ENCODE data around the gene LILRB1. TPM values are rescaled to one million over a fixed set of nuclear protein-coding genes. Genes with fewer than 3 reads are reported as not detected.

The LILRB1 gene
- total and polyA plus RNA-seq, 2 of the 13 experiments (the other 11 are each of a cell fraction or from before 2014, with no cell fraction given), result not detected

DNA sequence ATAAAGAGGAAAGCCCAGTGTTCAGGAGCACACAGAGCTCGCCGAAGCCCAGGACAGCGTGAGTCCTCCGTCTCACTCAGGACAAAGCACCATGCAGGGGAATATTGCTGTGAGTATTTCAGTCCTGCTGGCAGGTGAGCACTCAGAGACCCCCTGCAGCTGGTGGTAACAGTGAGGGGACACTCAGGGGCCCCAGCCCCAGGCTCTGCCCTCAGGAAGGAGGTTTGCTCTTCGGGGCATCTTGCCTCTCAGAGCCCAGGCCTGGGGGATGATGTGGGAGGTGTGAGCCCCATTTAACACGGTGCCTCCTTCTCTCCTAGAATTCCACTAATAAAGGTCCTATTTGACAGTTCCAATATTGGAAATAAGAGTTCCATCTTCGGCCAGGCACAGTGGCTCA is 22.1 kb upstream of the LILRB1 start:
- intact Hi-C loops (cut with micrococcal nuclease; ENCODE audit: unreplicated experiment) (no loop called here), in situ Hi-C loops (cut with HindIII; ENCODE audit: extremely low pct_ligation_motif_present, low pct_unique_long_range_greater_than_20kb) (no loop called here)
- no peak overlapping the region for H3K4me2 ChIP-seq (ENCODE audit: low read depth, low read length)
- POLR2A ChIA-PET, result no interaction called here
- H3K9ac ChIP-seq (ENCODE audit: insufficient read depth, low read depth, low read length), result no peak overlapping the region
- H3K79me2 ChIP-seq (ENCODE audit: insufficient read depth, low read length), result no peaks in the 10 kb centered on the region
- H4K20me1 ChIP-seq (ENCODE audit: insufficient read depth, low read length), result no peaks in the 10 kb centered on the region
- H3K27me3 ChIP-seq (ENCODE audit: control insufficient read depth in 1 of 2, insufficient read depth in 2 of 2, low read length in 2 of 2), result peaks cover 0 to 12% of the 10 kb centered on the region in 2 experiments; a peak in 1 of 5 replicates
- H2AFZ ChIP-seq (ENCODE audit: low read length), result no peak overlapping the region
- BruUV-seq (replicated peaks), result no TSS peak
- H3K4me3 ChIP-seq (replicated peaks in 1 of 3; ENCODE audit: insufficient read depth in 1 of 3, low read depth in 2 of 3, low read length in 3 of 3), result no peak overlapping the region
- no peaks in the 10 kb centered on the region for H3K4me1 ChIP-seq (ENCODE audit: insufficient read depth, low read length)
- CTCF ChIA-PET (ENCODE audit: low intra/inter-chr PET ratio, low total read pairs), result no interaction called here
- DNase-seq (ENCODE audit: low spot score), result no peak
- no peaks in the 10 kb centered on the region for H3K36me3 ChIP-seq (replicated peaks in 1 of 2; ENCODE audit: control insufficient read depth in 1 of 2, insufficient read depth in 2 of 2, low read length in 2 of 2)
- no peaks in the 10 kb centered on the region for H3K9me3 ChIP-seq (ENCODE audit: low read length)
- ATAC-seq, result no peak
- FAIRE-seq, result no peak
- no peak overlapping the region for H3K27ac ChIP-seq (ENCODE audit: extremely low read length, insufficient read depth, low read length)
- 20% methylated on average over 3 of the region's 7 CpGs for WGBS (ENCODE audit: low lambda C conversion rate)
- TF ChIP-seq SP2 (CRISPR knock-in tag; IDR thresholded peaks at IDR 0.05), result no peak
- no peak for TF ChIP-seq CCDC6 (CRISPR knock-in tag; IDR thresholded peaks at IDR 0.05)
- TF ChIP-seq TCF7 (IDR thresholded peaks at IDR 0.05; ENCODE audit: low read depth), result no peak
- no peak for TF ChIP-seq MAZ (IDR thresholded peaks at IDR 0.05; ENCODE audit: borderline replicate concordance, low read depth, low read length)
- no peak for TF ChIP-seq MAZ (CRISPR knock-in tag; IDR thresholded peaks at IDR 0.05; ENCODE audit: low read depth)
- TF ChIP-seq, protein P1, sequence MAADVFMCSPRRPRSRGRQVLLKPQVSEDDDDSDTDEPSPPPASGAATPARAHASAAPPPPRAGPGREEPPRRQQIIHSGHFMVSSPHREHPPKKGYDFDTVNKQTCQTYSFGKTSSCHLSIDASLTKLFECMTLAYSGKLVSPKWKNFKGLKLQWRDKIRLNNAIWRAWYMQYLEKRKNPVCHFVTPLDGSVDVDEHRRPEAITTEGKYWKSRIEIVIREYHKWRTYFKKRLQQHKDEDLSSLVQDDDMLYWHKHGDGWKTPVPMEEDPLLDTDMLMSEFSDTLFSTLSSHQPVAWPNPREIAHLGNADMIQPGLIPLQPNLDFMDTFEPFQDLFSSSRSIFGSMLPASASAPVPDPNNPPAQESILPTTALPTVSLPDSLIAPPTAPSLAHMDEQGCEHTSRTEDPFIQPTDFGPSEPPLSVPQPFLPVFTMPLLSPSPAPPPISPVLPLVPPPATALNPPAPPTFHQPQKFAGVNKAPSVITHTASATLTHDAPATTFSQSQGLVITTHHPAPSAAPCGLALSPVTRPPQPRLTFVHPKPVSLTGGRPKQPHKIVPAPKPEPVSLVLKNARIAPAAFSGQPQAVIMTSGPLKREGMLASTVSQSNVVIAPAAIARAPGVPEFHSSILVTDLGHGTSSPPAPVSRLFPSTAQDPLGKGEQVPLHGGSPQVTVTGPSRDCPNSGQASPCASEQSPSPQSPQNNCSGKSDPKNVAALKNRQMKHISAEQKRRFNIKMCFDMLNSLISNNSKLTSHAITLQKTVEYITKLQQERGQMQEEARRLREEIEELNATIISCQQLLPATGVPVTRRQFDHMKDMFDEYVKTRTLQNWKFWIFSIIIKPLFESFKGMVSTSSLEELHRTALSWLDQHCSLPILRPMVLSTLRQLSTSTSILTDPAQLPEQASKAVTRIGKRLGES (CRISPR knock-in tag; IDR thresholded peaks at IDR 0.05; ENCODE audit: borderline replicate concordance), result no peak
- no peak for TF ChIP-seq TEAD2 (CRISPR knock-in tag; IDR thresholded peaks at IDR 0.05)
- TF ChIP-seq AGO1 (IDR thresholded peaks at IDR 0.05; ENCODE audit: low read depth, low read length, poor library complexity, severe bottlenecking), result no peak
- TF ChIP-seq, protein P2, sequence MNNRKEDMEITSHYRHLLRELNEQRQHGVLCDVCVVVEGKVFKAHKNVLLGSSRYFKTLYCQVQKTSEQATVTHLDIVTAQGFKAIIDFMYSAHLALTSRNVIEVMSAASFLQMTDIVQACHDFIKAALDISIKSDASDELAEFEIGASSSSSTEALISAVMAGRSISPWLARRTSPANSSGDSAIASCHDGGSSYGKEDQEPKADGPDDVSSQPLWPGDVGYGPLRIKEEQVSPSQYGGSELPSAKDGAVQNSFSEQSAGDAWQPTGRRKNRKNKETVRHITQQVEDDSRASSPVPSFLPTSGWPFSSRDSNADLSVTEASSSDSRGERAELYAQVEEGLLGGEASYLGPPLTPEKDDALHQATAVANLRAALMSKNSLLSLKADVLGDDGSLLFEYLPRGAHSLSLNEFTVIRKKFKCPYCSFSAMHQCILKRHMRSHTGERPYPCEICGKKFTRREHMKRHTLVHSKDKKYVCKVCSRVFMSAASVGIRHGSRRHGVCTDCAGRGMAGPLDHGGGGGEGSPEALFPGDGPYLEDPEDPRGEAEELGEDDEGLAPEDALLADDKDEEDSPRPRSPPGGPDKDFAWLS (CRISPR knock-in tag; IDR thresholded peaks at IDR 0.05; ENCODE audit: borderline replicate concordance), result no peak
- no peak for TF ChIP-seq ZNF775 (CRISPR knock-in tag; IDR thresholded peaks at IDR 0.05; ENCODE audit: borderline replicate concordance)

All from HepG2 (cell line).